Measurements from ENCODE around the gene TEX53. TPM values are rescaled to one million over a fixed set of nuclear protein-coding genes. Genes with fewer than 3 reads are reported as not detected.

TEX53 gene
- total RNA-seq, 2 experiments from 2014 or later, result not detected

DNA sequence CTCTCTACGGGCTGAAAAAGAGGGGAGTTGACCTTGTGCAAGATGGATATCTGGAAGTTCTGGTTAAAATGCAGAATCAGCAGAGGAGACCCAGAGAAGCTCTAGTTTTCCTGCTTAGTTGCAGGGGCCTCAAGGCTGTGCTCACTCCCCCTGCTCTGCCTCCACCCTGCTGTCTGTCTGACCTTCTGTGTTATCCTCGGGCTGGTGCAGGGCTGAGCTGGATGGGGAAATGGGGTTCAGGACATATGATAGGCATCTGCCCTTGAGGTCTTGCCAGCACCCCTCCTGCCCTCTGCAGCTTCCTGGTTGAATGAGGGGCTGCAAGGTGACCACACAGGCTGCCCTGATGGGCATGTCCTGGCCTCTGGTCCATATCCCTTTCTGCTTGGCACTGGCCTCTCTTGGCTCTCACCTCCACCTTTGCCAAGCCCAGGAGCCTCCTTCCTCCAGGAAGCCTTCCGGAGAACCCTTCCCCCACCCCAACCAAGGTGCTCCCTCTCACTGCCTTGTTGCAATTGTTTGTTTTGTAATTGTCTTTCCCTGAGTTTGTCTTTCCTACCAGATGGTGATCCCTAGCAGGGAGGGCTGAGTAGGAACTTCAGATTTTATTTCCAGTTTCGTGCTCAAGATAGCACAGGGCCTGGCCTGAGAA is 45.2 kb downstream of the TEX53 start:
- Histone ChIP-seq H3K4me2 (ENCODE audit: low read length) (peak overlapping the region; percentile 89), H4K20me1 (ENCODE audit: insufficient read depth, low read length) (no peaks in the 10 kb centered on the region), H3K36me3 (ENCODE audit: insufficient read depth, low read length) (peaks cover 17% of the 10 kb centered on the region), H3K4me1 (ENCODE audit: insufficient read depth, low read length, poor library complexity, severe bottlenecking) (peaks cover 72% of the 10 kb centered on the region), H3K27ac (ENCODE audit: low read depth, low read length, poor library complexity, severe bottlenecking) (peak overlapping the region; percentile 86), H3K4me3 (ENCODE audit: low read depth, low read length, poor library complexity, severe bottlenecking) (peak overlapping the region; percentile 95), H2AFZ (ENCODE audit: low read length) (no peak overlapping the region; the same call in 1 of the 2 replicates), H3K79me2 (ENCODE audit: insufficient read depth, low read depth, low read length) (peaks cover 58% of the 10 kb centered on the region), H3K9me2 (ENCODE audit: insufficient read depth, low read length) (no peaks in the 10 kb centered on the region), H3K9me3 (ENCODE audit: low read length) (no peaks in the 10 kb centered on the region)
- no TSS peak for BruUV-seq (replicated peaks)
- no peak for DNase-seq (ENCODE audit: low spot score)
- POLR2A ChIA-PET, result interaction anchor here (0.6 to 2.7 kb wide), 11 partner anchors 7 to 129 kb away, joined by 3 to 12 read pairs (median 4); partner anchors contain the start of gene ATP6V1G1
- intact Hi-C loops (cut with micrococcal nuclease; ENCODE audit: unreplicated experiment), result loop anchor here (5.0 kb wide), 1 partner anchor 315 kb away; no protein-coding TSS in a partner anchor
- CTCF ChIA-PET (ENCODE audit: unreplicated experiment), result interaction anchor here (0.7 to 1.4 kb wide), 2 partner anchors 20 to 41 kb away, joined by 4 to 5 read pairs; no protein-coding TSS in a partner anchor
- no peak for TF ChIP-seq EZH2phosphoT487 (IDR thresholded peaks at IDR 0.05; ENCODE audit: borderline replicate concordance, low read depth, low read length)
- TF ChIP-seq, protein P1, sequence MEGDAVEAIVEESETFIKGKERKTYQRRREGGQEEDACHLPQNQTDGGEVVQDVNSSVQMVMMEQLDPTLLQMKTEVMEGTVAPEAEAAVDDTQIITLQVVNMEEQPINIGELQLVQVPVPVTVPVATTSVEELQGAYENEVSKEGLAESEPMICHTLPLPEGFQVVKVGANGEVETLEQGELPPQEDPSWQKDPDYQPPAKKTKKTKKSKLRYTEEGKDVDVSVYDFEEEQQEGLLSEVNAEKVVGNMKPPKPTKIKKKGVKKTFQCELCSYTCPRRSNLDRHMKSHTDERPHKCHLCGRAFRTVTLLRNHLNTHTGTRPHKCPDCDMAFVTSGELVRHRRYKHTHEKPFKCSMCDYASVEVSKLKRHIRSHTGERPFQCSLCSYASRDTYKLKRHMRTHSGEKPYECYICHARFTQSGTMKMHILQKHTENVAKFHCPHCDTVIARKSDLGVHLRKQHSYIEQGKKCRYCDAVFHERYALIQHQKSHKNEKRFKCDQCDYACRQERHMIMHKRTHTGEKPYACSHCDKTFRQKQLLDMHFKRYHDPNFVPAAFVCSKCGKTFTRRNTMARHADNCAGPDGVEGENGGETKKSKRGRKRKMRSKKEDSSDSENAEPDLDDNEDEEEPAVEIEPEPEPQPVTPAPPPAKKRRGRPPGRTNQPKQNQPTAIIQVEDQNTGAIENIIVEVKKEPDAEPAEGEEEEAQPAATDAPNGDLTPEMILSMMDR (conservative IDR thresholded peaks at IDR 0.05; ENCODE audit: low read length), result no peak

DNA sequence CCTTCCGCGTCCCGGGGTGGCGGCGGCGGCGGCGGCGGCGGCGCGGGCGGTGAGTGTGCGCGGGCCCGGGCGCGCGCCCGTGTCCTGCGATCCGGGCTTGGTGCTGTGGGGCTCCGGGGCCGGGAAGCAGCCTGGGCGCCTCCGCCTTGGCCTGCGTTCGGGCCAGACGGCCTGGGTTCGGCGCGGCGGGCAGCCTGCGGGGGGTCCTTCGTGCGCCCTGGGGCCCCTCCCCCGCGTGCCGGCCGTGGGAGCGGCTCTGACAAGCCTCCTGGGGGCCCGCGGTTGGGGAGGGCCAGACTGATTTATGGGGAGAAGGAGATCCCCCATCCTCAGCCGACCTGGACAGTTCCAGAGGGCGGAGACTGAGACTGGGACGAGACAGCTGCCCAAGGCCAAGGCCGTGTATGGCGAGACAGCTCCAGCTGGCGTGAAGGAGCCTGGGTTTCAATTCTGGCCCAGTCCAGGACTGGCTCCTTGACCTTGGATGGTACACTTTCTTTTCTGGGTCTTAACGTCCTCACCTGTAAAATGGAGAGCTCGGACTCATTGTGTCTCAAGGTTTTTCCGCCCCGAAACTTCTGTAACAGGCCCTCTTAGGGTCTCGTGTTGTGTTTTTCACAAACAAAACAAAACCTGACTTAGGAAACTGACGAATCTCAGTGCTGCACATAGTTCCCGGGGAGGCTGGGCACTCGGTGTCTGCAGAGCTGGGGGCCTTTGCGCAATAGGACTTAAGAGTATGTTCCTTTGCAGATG is 45.9 kb downstream of the TEX53 start:
- Histone ChIP-seq H3K79me2 (ENCODE audit: insufficient read depth, low read depth, low read length) (peaks cover 52% of the 10 kb centered on the region), H3K9me2 (ENCODE audit: insufficient read depth, low read length) (no peaks in the 10 kb centered on the region), H2AFZ (ENCODE audit: low read length) (peak overlapping the region; percentile 70; the same call in 1 of the 2 replicates), H3K36me3 (ENCODE audit: insufficient read depth, low read length) (peaks cover 14% of the 10 kb centered on the region), H4K20me1 (ENCODE audit: insufficient read depth, low read length) (no peaks in the 10 kb centered on the region), H3K27ac (ENCODE audit: low read depth, low read length, poor library complexity, severe bottlenecking) (peak overlapping the region; percentile 86), H3K4me3 (ENCODE audit: low read depth, low read length, poor library complexity, severe bottlenecking) (peak overlapping the region; percentile 95), H3K4me2 (ENCODE audit: low read length) (peak overlapping the region; percentile 89), H3K4me1 (ENCODE audit: insufficient read depth, low read length, poor library complexity, severe bottlenecking) (peaks cover 72% of the 10 kb centered on the region), H3K9me3 (ENCODE audit: low read length) (no peaks in the 10 kb centered on the region)
- ChIA-PET CTCF (ENCODE audit: unreplicated experiment) (interaction anchor here (0.7 to 1.4 kb wide), 2 partner anchors 19 to 42 kb away, joined by 4 to 5 read pairs; no protein-coding TSS in a partner anchor), POLR2A (interaction anchor here (0.6 to 2.7 kb wide), 10 partner anchors 8 to 221 kb away, joined by 3 to 12 read pairs (median 4); partner anchors contain the start of gene ATP6V1G1)
- TF ChIP-seq, protein P1 (conservative IDR thresholded peaks at IDR 0.05; ENCODE audit: low read length), result no peak
- TF ChIP-seq EZH2phosphoT487 (IDR thresholded peaks at IDR 0.05; ENCODE audit: borderline replicate concordance, low read depth, low read length), result no peak
- no TSS peak for BruUV-seq (replicated peaks)
- DNase-seq (ENCODE audit: low spot score), result peak; percentile 62
- intact Hi-C loops (cut with micrococcal nuclease; ENCODE audit: unreplicated experiment), result loop anchor here (2.0 to 5.0 kb wide), 2 partner anchors 45 to 316 kb away; no protein-coding TSS in a partner anchor

Measured in OCI-LY7 (cell line).